ENCODE measurements around the gene GGT1. TPM values are rescaled to one million over a fixed set of nuclear protein-coding genes. Genes with fewer than 3 reads are reported as not detected.

GGT1 gene
- total and polyA plus RNA-seq, 2 donors (not counting 3 experiments of a cell fraction or from before 2014, with no cell fraction given) = 1.8 to 2.0 TPM

DNA sequence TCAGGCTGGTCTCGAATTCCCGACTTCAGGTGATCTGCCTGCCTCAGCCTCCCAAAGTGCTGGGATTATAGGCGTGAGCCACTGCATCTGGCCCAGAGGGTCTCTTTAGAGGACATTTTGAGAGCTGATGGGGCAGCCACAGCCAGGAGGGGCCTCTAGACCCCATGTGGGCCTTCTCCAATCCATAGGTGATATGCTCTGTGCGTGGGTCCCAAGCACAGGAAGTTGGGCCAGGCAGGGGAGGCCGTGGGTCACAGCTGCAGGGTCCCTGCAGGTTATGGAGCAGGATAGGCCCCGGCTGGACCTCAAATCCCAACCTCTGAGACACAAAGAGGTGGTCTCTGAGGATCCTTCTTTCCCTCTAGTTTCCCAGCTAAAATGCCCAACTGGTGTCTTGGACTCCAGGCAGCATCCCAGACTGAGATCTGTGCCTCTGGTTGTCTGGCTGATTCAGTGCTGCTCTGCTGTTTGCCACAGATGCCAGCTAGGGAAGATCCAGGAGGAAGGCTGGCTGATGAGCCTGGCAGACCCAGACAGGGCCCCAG lies 11.6 kb upstream of the GGT1 start:
- CTCF ChIA-PET = interaction anchor here (1.4 kb wide), 1 partner anchor 212 kb away, joined by 3 read pairs; no protein-coding TSS in a partner anchor
- intact Hi-C loops (cut with micrococcal nuclease) (no loop called here), dilution Hi-C loops (cut with MboI; ENCODE audit: extremely low pct_ligation_motif_present, low sequenced_read_pairs) (no loop called here)
- BruUV-seq (replicated peaks) = no TSS peak
- Histone ChIP-seq H3K9me3 (replicated peaks; ENCODE audit: control insufficient read depth, insufficient read depth, low read length) (no peaks in the 10 kb centered on the region), H3K27ac (ENCODE audit: insufficient read depth, low read depth, low read length) (no peak overlapping the region), H3K79me2 (ENCODE audit: control insufficient read depth, insufficient read depth, low read length) (no peaks in the 10 kb centered on the region), H3K27me3 (ENCODE audit: control insufficient read depth in 2 of 2, insufficient read depth in 2 of 2, low read length in 2 of 2) (no peaks in the 10 kb centered on the region), H4K20me1 (replicated peaks; ENCODE audit: control insufficient read depth, extremely low read depth, insufficient read depth, low read length) (no peaks in the 10 kb centered on the region), H3K36me3 (ENCODE audit: control insufficient read depth in 2 of 2, extremely low read depth in 1 of 2, insufficient read depth in 2 of 2, low read length in 2 of 2) (no peaks in the 10 kb centered on the region), H3K9me1 (replicated peaks; ENCODE audit: control insufficient read depth, extremely low read depth, insufficient read depth, low read length) (no peaks in the 10 kb centered on the region), H3K9ac (replicated peaks; ENCODE audit: extremely low read depth, insufficient read depth, low read length) (no peak overlapping the region), H3K4me3 (replicated peaks in 1 of 3; ENCODE audit: insufficient read depth in 1 of 3, low read depth in 1 of 3, low read length in 3 of 3) (no peak overlapping the region), H2AFZ (ENCODE audit: low read depth, low read length) (no peak overlapping the region), H3K4me2 (ENCODE audit: insufficient read depth, low read length) (no peak overlapping the region), H3K4me1 (ENCODE audit: control insufficient read depth, extremely low read depth, insufficient read depth, low read length) (peaks cover 7% of the 10 kb centered on the region)
- TF ChIP-seq, protein P1, sequence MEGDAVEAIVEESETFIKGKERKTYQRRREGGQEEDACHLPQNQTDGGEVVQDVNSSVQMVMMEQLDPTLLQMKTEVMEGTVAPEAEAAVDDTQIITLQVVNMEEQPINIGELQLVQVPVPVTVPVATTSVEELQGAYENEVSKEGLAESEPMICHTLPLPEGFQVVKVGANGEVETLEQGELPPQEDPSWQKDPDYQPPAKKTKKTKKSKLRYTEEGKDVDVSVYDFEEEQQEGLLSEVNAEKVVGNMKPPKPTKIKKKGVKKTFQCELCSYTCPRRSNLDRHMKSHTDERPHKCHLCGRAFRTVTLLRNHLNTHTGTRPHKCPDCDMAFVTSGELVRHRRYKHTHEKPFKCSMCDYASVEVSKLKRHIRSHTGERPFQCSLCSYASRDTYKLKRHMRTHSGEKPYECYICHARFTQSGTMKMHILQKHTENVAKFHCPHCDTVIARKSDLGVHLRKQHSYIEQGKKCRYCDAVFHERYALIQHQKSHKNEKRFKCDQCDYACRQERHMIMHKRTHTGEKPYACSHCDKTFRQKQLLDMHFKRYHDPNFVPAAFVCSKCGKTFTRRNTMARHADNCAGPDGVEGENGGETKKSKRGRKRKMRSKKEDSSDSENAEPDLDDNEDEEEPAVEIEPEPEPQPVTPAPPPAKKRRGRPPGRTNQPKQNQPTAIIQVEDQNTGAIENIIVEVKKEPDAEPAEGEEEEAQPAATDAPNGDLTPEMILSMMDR (IDR thresholded peaks at IDR 0.05; ENCODE audit: extremely low read depth in 1 of 2, insufficient read depth in 1 of 2, low read depth in 1 of 2, low read length in 2 of 2) = no peak
- TF ChIP-seq GATA2 (IDR thresholded peaks at IDR 0.05; ENCODE audit: insufficient read depth, insufficient read length, low read depth, low read length) = no peak
- TF ChIP-seq FOS (IDR thresholded peaks at IDR 0.05; ENCODE audit: borderline replicate concordance, insufficient read depth, low read length) = no peak
- TF ChIP-seq MYC (IDR thresholded peaks at IDR 0.05; ENCODE audit: low read depth, low read length) = no peak
- TF ChIP-seq POLR2A (IDR thresholded peaks at IDR 0.05; ENCODE audit: low read depth, low read length) = no peak
- TF ChIP-seq, protein P2, sequence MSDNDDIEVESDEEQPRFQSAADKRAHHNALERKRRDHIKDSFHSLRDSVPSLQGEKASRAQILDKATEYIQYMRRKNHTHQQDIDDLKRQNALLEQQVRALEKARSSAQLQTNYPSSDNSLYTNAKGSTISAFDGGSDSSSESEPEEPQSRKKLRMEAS (IDR thresholded peaks at IDR 0.05; ENCODE audit: insufficient read depth, insufficient read length) = no peak
- no peak for TF ChIP-seq JUN (IDR thresholded peaks at IDR 0.05; ENCODE audit: borderline replicate concordance, insufficient read depth, insufficient read length, low read depth)
- TF ChIP-seq EZH2 (IDR thresholded peaks at IDR 0.05; ENCODE audit: borderline replicate concordance, low read depth, low read length, severe bottlenecking) = no peak
- no peak for TF ChIP-seq POLR2AphosphoS5 (IDR thresholded peaks at IDR 0.05; ENCODE audit: insufficient read depth, low read depth, low read length)
- FAIRE-seq (no peak), DNase-seq (ENCODE audit: low read depth, low spot score) (no peak)
- POLR2A ChIA-PET = no interaction called here
